Medulla oblongata (tissue), 1 donor: ENCODE measurements around the gene SF3B2.
"Not testable (repeated sequence)": the region's sequence is repeated elsewhere in the genome, so short reads cannot be mapped to it uniquely, and the experiment has no call there.

ENCODE experiments used
- DNase-seq: peaks from one replicate; pipeline ENCODE4 v3.0.0-alpha.2; 2015; ENCODE audit errors: extremely low spot score

Gene SF3B2

DNA sequence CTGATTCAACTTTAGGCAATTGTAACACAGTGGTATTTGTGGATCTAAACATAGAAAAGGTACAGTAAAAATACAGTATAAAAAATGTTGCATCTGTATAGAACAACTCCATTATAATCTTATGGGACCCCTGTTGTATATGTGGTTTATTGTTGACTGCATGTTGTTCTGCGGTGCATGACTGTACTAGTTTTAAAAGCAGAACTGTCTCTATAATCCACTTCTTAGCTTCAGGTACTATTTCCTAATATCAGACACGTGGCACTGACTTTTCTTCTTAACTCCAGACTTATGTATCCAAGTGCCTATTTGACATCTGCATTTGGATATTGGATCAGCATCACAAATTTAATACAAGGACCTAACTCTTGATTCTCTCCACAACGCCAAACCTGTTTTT, 59.0 kb downstream of the SF3B2 start:
- DNase-seq: no peak

DNA sequence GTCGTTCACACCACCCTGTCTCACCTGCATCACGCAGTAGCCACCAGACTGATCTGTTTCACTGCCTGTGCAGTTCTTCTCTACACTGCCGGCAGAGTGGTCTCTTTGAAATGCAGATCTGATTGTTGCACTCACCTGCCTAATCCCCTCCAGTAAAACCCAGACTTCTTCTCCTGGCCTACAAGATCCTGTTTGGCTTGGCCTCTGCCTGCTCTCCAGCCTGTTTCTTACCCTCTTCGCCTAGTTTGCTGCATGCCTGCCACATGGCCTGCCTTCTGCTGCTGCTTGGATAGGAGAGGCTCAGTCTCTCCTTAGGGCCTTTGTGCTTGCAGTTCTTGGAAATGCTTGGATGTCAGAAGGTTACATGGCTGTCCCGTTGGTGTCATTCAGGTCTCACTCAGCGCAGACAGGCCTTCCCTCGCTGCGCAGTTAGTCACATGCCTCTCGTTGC, 59.9 kb downstream of the SF3B2 start:
- DNase-seq: no peak

DNA sequence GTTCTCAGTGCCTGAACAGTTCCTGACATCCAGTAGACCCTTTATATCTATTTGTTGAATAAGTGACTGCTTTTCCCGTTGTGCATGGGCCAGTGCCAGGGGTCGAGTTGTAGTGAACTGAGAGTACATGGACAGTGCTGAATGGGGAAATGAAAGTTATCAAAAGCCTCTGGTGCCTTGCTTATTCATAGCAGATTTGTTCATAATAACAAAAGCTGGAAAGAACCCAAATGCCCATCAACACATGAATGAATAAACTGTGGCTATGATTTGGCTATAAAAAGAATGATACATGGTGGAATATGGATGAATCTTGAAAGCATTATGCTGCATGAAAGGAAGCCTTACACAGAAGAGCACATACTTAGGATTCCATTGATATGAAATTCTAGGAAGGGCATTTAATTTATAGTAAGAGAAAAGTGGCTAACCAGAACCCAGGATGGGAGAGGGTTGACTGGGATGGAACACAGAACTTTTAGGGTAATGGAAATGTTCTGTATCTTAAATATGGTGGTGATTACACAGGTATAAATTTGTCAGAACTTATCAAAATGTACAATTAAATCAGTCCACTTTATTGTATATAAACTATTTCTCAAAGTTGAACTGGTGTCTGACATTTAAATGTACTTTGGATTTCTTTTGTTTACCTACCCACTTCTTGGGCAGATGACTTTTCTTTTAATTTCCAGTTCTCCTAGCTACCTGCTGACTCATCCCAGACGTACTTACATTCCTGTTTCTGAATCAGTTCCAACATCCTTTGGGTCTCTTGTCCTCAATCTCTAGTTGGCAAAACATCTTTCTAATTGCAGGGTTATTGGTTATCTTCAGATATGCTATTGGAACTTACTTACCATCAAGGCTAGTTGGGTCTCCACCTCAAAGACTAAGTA, 60.7 kb downstream of the SF3B2 start:
- DNase-seq: peak; percentile 27

DNA sequence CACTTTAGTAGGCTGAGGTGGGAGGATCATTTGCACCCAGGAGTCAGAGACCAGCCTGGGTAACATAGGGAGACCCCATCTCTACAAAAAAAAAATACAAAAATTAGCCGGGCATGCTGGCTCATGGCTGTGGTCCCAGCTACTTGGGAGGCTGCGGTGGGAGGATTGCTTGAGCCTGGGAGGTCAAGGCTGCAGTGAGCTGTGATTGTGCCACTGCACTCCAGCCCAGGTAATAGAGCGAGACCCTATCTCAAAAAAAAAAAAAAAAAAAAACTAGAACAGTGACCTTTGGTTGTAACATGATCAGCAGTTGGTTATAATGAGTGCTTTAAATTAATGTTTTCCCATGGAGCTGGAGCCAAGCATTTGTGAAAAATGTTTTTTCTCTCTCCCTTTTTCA, 62.8 kb downstream of the SF3B2 start:
- DNase-seq: not testable (repeated sequence)

DNA sequence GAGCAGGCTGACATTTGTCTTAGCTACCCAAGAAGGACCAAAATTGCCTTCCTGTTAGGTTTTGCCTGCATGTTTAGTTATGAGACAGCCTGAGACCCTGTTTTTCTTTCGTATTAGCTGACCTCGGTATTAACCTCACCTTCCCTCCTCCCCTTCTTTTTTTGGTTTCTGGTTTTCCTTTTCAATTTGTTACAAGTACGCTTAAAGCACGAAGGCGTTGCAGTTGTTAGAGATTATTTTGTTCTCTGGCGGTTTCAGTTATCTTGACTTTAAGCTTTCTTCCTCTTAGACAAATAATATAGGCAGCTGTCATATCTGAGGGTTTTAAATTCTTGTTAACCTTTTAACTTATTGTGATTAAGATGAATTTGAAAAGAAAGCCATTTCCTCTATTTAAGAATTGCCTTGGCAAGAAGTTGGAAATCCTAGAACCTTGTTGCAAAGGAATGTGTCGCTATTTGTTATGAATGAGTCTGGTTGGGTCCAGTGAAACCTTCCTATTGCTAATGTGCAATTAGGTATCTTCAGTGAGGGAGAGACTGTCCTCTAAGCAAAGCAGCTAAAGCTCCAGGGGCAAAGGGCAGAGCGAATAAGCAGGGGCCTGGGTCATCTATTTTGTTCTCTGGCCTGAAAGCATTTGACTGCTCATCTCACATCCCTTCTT, 63.6 kb downstream of the SF3B2 start:
- no peak for DNase-seq

DNA sequence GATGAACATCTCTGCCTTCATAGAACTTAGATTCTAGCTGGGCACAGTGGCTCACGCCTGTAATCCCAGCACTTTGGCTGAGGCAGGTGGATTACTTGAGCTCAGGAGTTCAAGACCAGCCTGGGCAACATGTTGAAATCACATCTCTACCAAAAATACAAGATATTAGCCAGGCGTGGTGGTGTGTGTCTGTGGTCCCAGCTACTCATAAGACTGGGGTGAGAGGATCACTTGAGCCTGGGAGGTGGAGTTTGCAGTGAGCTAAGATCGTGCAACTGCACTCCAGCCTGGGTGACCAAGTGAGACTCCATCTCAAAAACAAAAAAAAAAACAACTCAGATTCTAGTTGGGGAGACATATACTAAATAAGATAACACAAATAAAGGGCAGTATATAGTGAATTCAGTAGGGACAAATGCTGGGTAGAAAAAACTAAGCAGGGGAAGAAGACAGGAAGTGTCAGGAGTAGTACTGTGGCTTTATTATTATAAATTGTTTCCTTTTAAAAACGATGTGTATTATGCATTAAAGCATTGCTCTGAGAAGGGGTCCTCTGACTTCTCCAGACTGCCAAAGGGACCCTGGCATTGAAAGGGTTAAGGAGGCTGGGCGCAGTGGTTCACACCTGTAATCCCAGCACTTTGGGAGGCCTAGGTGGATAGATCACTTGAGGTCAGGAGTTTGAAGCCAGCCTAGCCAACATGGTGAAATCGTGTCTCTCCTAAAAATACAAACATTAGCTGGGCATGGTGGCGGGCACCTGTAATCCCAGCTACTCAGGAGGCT, 64.6 kb downstream of the SF3B2 start:
- no peak for DNase-seq

DNA sequence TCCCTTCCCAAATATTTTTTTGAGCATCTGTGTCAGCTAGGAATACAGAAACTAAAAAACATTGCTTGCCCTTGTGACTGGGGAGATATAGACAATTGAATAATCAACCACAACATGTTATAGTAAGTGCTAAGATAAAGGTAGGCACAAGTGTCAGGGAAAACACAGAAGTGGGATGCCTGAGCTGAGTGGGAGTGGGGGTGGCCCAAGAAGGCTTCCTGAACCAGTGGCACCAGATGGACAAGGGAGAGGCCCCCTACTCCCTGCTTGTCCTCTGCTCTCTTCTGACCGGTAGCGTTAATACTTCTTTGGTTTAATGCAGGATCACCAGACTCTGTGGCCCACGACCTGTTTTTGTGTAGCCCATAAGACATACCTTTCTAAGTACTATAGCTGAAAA, 66.7 kb downstream of the SF3B2 start:
- DNase-seq: no peak
